Measurements from ENCODE around the gene CYB5R2.

GRCh38 chr11:7672960-7673723, at the start of gene CYB5R2:
- TF ChIP-seq POLR2AphosphoS5 (IDR thresholded peaks at IDR 0.05; ENCODE audit: borderline replicate concordance, low read depth, low read length) (no peak), EZH2 (IDR thresholded peaks at IDR 0.05) (no peak), FOXP2 (optimal IDR thresholded peaks at IDR 0.05; ENCODE audit: control extremely low read depth, extremely low read length, insufficient read depth) (no peak)
